HCT116 (cell line): Measurements from ENCODE around the gene LIG4. TPM values are rescaled to one million over a fixed set of nuclear protein-coding genes. Genes with fewer than 3 reads are reported as not detected.

Experiments used
- ATAC-seq: fragments of 200-7000 bp; cut with Tn5 transposase; 2 replicates; pipeline ENCODE4 v1.9.1; 2020; ENCODE audit warnings: mild to moderate bottlenecking, moderate library complexity
- BruUV-seq: library from RNA; stranded (reverse); fragments of 400-500 nt; replicated peaks from 2 replicates; lab custom pipeline; 2021; lab: Mats Ljungman, UMichigan
- CTCF ChIA-PET: fragments of 300-600 bp; sonication (Branson Sonifier 250); formaldehyde crosslinking; loops from one replicate; lab custom pipeline; 2021; ENCODE audit warnings: antibody characterized with exemption; lab: Charles Lee
- POLR2A ChIA-PET: fragments of 300-600, 350-600 bp; sonication (Branson Sonifier 250); formaldehyde crosslinking; loops from one replicate; lab custom pipeline; 2021; ENCODE audit warnings: antibody characterized with exemption; lab: Charles Lee
- RAD21 ChIA-PET, 2 experiments: fragments of 300-600 bp; sonication (Branson Sonifier 250); formaldehyde crosslinking; loops; one replicate each; lab custom pipeline; 2023; ENCODE audit warnings: low total read pairs in 2 of 2; ENCODE audit not compliant: uncharacterized antibody in 2 of 2, unreplicated experiment in 2 of 2, low non-redundant PET in 1 of 2; lab: Charles Lee
- DNase-seq: peaks from one replicate; pipeline ENCODE4 v3.0.0-alpha.2; 2010; ENCODE audit warnings: low read depth, low spot score
- H2AFZ ChIP-seq: fragments of 200-600 bp; shearing (Covaris generic), sonication (generic); 2 replicates; pipeline ENCODE4 v1.6.1; 2017; ENCODE audit warnings: low read depth, mixed run types, mixed read lengths, antibody characterized with exemption, low read length; ENCODE audit not compliant: poor library complexity, severe bottlenecking
- H3K27ac ChIP-seq: 2 replicates; pipeline ENCODE4 v1.5.1; 2012; ENCODE audit warnings: low read depth, low read length
- H3K27me3 ChIP-seq: fragments of 200-600 bp; sonication (generic); 2 replicates; pipeline ENCODE4 v1.6.1; 2016; ENCODE audit warnings: mixed run types, low read length, mixed read lengths; ENCODE audit not compliant: insufficient read depth
- H3K36me3 ChIP-seq, 2 experiments: fragments of 200-500 bp in 1 of 2; fragments of 200-600 bp in 1 of 2; sonication (Bioruptor generic) in 1 of 2; sonication (generic) in 1 of 2; 2 replicates each; pipeline versions ENCODE4 v1.5.1 to v1.6.1; 2014 to 2016; ENCODE audit warnings: low read length in 2 of 2, inconsistent platforms in 1 of 2, mixed read lengths in 1 of 2, mixed run types in 1 of 2; ENCODE audit not compliant: insufficient read depth in 2 of 2, control insufficient read depth in 1 of 2
- H3K4me1 ChIP-seq, 2 experiments: fragments of 200-600 bp in 1 of 2; sonication (generic) in 1 of 2; 2 replicates each; pipeline versions ENCODE4 v1.5.1 to v1.6.1; 2012 to 2017; ENCODE audit warnings: low read length in 2 of 2, inconsistent platforms in 1 of 2, mild to moderate bottlenecking in 1 of 2, mixed read lengths in 1 of 2, mixed run types in 1 of 2, moderate library complexity in 1 of 2; ENCODE audit not compliant: insufficient read depth in 2 of 2, control insufficient read depth in 1 of 2
- H3K4me2 ChIP-seq: fragments of 200-600 bp; sonication (generic); 2 replicates; pipeline ENCODE4 v1.6.1; 2017; ENCODE audit warnings: mixed run types, low read length, mixed read lengths
- H3K4me3 ChIP-seq, 2 experiments: fragments of 200-600 bp in 1 of 2; sonication (generic) in 1 of 2; replicated peaks in 1 of 2; 2 replicates each; pipeline ENCODE4 v1.5.1; 2011 to 2016; ENCODE audit warnings: low read length in 2 of 2, control low read depth in 1 of 2, low read depth in 1 of 2, mild to moderate bottlenecking in 1 of 2, mixed read lengths in 1 of 2, mixed run types in 1 of 2
- H3K79me2 ChIP-seq: fragments of 200-600 bp; sonication (generic); 2 replicates; pipeline ENCODE4 v1.6.1; 2017; ENCODE audit warnings: mild to moderate bottlenecking, mixed run types, low read length, moderate library complexity, mixed read lengths; ENCODE audit not compliant: insufficient read depth
- H3K9ac ChIP-seq: fragments of 200-600 bp; sonication (generic); 2 replicates; pipeline ENCODE4 v1.6.1; 2016; ENCODE audit warnings: low read length, mixed read lengths
- H3K9me2 ChIP-seq: fragments of 200-600 bp; sonication (generic), shearing (Covaris generic); 2 replicates; pipeline ENCODE4 v1.6.1; 2017; ENCODE audit warnings: mixed run types, mild to moderate bottlenecking, moderate library complexity; ENCODE audit not compliant: insufficient read depth
- H3K9me3 ChIP-seq, 2 experiments: fragments of 200-500 bp in 1 of 2; fragments of 200-600 bp in 1 of 2; sonication (Bioruptor generic) in 1 of 2; sonication (generic) in 1 of 2; 2 replicates each; pipeline ENCODE4 v1.6.1; 2014 to 2017; ENCODE audit warnings: low read length in 2 of 2, mixed read lengths in 2 of 2, inconsistent platforms in 1 of 2, low read depth in 1 of 2, mild to moderate bottlenecking in 1 of 2, mixed run types in 1 of 2, moderate library complexity in 1 of 2; ENCODE audit not compliant: control insufficient read depth in 1 of 2, insufficient read depth in 1 of 2
- H4K20me1 ChIP-seq: fragments of 200-600 bp; sonication (generic), shearing (Covaris generic); 2 replicates; pipeline ENCODE4 v1.6.1; 2017; ENCODE audit warnings: mixed run types, mild to moderate bottlenecking, moderate library complexity; ENCODE audit not compliant: insufficient read depth
- CBX3 ChIP-seq: IDR thresholded peaks from 2 replicates; pipeline ENCODE4 v1.6.1; 2012; ENCODE audit warnings: low read depth
- EGR1 ChIP-seq: IDR thresholded peaks from 2 replicates; pipeline ENCODE4 v1.6.1; 2012; ENCODE audit warnings: low read depth
- EZH2 ChIP-seq: fragments of 200-600 bp; sonication (generic); IDR thresholded peaks from 2 replicates; pipeline ENCODE4 v1.6.1; 2017; ENCODE audit warnings: antibody characterized with exemption, mixed run types
- JUND ChIP-seq: IDR thresholded peaks from 2 replicates; pipeline ENCODE4 v1.6.1; 2012
- SIN3A ChIP-seq: IDR thresholded peaks from 2 replicates; pipeline ENCODE4 v1.6.1; 2012; ENCODE audit warnings: low read depth
- SP1 ChIP-seq: IDR thresholded peaks from 2 replicates; pipeline ENCODE4 v1.6.1; 2012; ENCODE audit warnings: low read depth
- ZFX ChIP-seq: fragments of 450-650 bp; IDR thresholded peaks from 2 replicates; pipeline ENCODE4 v1.6.1; 2017
- ZNF274 ChIP-seq: fragments of 200-500 bp; sonication (Bioruptor generic); IDR thresholded peaks from 2 replicates; pipeline ENCODE4 v1.6.1; 2014; ENCODE audit warnings: mild to moderate bottlenecking, low read depth, low read length, inconsistent platforms
- intact Hi-C: fragments of 100-400 bp; cut with micrococcal nuclease; formaldehyde crosslinking; loops from 2 replicates; pipeline ENCODE4 v1.10.0; 2022
- total RNA-seq: library from RNA; stranded (reverse); gene quantifications from one replicate; pipeline ENCODE4 v1.2.1, GENCODE V29; 2021; ENCODE audit not compliant: unreplicated experiment
- TF ChIP-seq, protein P1 (sequence below): IDR thresholded peaks from 2 replicates; pipeline ENCODE4 v1.6.1; 2012
- TF ChIP-seq, protein P2 (sequence below), 3 experiments: fragments of 200-600 bp in 1 of 3; sonication (generic) in 1 of 3; IDR thresholded peaks in 2 of 3; conservative IDR thresholded peaks in 1 of 3; 2 replicates each; pipeline ENCODE4 v1.5.1; 2012 to 2017; ENCODE audit warnings: low read depth in 2 of 3, low read length in 2 of 3, antibody characterized with exemption in 1 of 3, borderline replicate concordance in 1 of 3, control low read depth in 1 of 3, mild to moderate bottlenecking in 1 of 3, mixed read lengths in 1 of 3, mixed run types in 1 of 3, moderate library complexity in 1 of 3; ENCODE audit not compliant: insufficient read depth in 1 of 3
- TF ChIP-seq, protein P3 (sequence below): IDR thresholded peaks from 2 replicates; pipeline ENCODE4 v1.6.1; 2011; ENCODE audit warnings: mild to moderate bottlenecking, low read length, moderate library complexity; ENCODE audit not compliant: insufficient replicate concordance; ENCODE audit errors: extremely low read depth
- TF ChIP-seq, protein P4 (sequence below): IDR thresholded peaks from 2 replicates; pipeline ENCODE4 v1.6.1; 2012; ENCODE audit warnings: low read depth

Gene LIG4
- total RNA-seq, 1 experiment from 2014 or later: 7.4 TPM

DNA sequence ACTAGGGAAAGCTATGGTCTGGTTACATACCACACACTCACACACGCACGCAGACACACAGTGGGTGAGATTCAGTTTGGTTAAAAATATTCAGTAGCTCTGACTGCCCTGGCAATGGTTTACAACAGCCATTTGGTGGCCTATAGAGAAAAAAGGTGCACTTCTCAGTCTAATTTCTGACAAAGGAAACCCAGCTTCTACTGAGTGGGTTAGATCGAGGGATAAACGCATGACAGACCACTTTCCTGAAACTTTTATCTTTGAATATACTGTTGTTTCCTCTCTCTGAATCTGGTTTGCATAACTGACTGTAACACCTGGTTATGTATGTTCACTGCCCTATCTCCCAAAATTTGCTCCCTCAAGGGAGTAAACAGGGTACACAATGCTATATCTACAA is 2.5 kb downstream of the LIG4 start:
- Histone ChIP-seq H3K4me2 (no peak overlapping the region), H2AFZ (no peak overlapping the region), H3K36me3 (peaks cover 0 to 8% of the 10 kb centered on the region in 2 experiments; a peak in 1 of 4 replicates), H3K27me3 (no peaks in the 10 kb centered on the region), H3K9me2 (no peaks in the 10 kb centered on the region)
- RAD21 ChIA-PET: no interaction called here
- ATAC-seq: no peak
- intact Hi-C loops: loop anchor here (10.0 kb wide), 1 partner anchor 982 kb away; no protein-coding TSS in a partner anchor
- POLR2A ChIA-PET: no interaction called here
- BruUV-seq: no TSS peak
- CTCF ChIA-PET: no interaction called here
- TF ChIP-seq, protein P1, sequence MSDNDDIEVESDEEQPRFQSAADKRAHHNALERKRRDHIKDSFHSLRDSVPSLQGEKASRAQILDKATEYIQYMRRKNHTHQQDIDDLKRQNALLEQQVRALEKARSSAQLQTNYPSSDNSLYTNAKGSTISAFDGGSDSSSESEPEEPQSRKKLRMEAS: no peak
- TF ChIP-seq, protein P2, sequence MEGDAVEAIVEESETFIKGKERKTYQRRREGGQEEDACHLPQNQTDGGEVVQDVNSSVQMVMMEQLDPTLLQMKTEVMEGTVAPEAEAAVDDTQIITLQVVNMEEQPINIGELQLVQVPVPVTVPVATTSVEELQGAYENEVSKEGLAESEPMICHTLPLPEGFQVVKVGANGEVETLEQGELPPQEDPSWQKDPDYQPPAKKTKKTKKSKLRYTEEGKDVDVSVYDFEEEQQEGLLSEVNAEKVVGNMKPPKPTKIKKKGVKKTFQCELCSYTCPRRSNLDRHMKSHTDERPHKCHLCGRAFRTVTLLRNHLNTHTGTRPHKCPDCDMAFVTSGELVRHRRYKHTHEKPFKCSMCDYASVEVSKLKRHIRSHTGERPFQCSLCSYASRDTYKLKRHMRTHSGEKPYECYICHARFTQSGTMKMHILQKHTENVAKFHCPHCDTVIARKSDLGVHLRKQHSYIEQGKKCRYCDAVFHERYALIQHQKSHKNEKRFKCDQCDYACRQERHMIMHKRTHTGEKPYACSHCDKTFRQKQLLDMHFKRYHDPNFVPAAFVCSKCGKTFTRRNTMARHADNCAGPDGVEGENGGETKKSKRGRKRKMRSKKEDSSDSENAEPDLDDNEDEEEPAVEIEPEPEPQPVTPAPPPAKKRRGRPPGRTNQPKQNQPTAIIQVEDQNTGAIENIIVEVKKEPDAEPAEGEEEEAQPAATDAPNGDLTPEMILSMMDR (IDR thresholded peaks at IDR 0.05 in 2 of 3, conservative IDR thresholded peaks at IDR 0.05 in 1 of 3; ENCODE audit: borderline replicate concordance in 1 of 3, insufficient read depth in 1 of 3, low read depth in 2 of 3, low read length in 2 of 3): no peak
- TF ChIP-seq EZH2 (no peak), SIN3A (no peak), CBX3 (no peak), ZFX (no peak), EGR1 (no peak), JUND (no peak), ZNF274 (no peak), SP1 (no peak)
- TF ChIP-seq, protein P3, sequence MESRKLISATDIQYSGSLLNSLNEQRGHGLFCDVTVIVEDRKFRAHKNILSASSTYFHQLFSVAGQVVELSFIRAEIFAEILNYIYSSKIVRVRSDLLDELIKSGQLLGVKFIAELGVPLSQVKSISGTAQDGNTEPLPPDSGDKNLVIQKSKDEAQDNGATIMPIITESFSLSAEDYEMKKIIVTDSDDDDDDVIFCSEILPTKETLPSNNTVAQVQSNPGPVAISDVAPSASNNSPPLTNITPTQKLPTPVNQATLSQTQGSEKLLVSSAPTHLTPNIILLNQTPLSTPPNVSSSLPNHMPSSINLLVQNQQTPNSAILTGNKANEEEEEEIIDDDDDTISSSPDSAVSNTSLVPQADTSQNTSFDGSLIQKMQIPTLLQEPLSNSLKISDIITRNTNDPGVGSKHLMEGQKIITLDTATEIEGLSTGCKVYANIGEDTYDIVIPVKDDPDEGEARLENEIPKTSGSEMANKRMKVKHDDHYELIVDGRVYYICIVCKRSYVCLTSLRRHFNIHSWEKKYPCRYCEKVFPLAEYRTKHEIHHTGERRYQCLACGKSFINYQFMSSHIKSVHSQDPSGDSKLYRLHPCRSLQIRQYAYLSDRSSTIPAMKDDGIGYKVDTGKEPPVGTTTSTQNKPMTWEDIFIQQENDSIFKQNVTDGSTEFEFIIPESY: no peak
- TF ChIP-seq, protein P4, sequence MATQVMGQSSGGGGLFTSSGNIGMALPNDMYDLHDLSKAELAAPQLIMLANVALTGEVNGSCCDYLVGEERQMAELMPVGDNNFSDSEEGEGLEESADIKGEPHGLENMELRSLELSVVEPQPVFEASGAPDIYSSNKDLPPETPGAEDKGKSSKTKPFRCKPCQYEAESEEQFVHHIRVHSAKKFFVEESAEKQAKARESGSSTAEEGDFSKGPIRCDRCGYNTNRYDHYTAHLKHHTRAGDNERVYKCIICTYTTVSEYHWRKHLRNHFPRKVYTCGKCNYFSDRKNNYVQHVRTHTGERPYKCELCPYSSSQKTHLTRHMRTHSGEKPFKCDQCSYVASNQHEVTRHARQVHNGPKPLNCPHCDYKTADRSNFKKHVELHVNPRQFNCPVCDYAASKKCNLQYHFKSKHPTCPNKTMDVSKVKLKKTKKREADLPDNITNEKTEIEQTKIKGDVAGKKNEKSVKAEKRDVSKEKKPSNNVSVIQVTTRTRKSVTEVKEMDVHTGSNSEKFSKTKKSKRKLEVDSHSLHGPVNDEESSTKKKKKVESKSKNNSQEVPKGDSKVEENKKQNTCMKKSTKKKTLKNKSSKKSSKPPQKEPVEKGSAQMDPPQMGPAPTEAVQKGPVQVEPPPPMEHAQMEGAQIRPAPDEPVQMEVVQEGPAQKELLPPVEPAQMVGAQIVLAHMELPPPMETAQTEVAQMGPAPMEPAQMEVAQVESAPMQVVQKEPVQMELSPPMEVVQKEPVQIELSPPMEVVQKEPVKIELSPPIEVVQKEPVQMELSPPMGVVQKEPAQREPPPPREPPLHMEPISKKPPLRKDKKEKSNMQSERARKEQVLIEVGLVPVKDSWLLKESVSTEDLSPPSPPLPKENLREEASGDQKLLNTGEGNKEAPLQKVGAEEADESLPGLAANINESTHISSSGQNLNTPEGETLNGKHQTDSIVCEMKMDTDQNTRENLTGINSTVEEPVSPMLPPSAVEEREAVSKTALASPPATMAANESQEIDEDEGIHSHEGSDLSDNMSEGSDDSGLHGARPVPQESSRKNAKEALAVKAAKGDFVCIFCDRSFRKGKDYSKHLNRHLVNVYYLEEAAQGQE: no peak
- TF ChIP-seq, all 23 proteins: peak for 0
- no peak overlapping the region for H3K4me3 ChIP-seq
- no peaks in the 10 kb centered on the region for H3K9me3 ChIP-seq
- no peak overlapping the region for H3K9ac ChIP-seq
- H4K20me1 ChIP-seq: no peaks in the 10 kb centered on the region; the same call in 1 of the 2 replicates
- no peak overlapping the region for H3K27ac ChIP-seq
- DNase-seq: no peak
- peaks cover 4 to 19% of the 10 kb centered on the region in 2 experiments; a peak in 3 of 4 replicates for H3K4me1 ChIP-seq
- peaks cover 14% of the 10 kb centered on the region for H3K79me2 ChIP-seq
